H1 (cell line): Measurements from ENCODE around the gene PRKCZ. TPM values are rescaled to one million over a fixed set of nuclear protein-coding genes. Genes with fewer than 3 reads are reported as not detected.

Experiments
- CTCF ChIA-PET: fragments of 300-600 bp; sonication (Branson Sonifier 250); formaldehyde crosslinking; loops from one replicate; lab custom pipeline; 2021; ENCODE audit not compliant: partially characterized antibody; lab: Charles Lee
- POLR2A ChIA-PET: fragments of 300-600 bp; sonication (Branson Sonifier 250); formaldehyde crosslinking; loops from one replicate; lab custom pipeline; 2021; ENCODE audit warnings: inconsistent platforms; ENCODE audit not compliant: partially characterized antibody; lab: Charles Lee
- DNase-seq, 2 experiments: peaks; one replicate each; pipeline versions ENCODE4 v3.0.0 to v3.0.0-alpha.2; 2010 to 2022; ENCODE audit warnings: low spot score in 2 of 2, low read depth in 1 of 2, mixed read lengths in 1 of 2
- FAIRE-seq: peaks from 2 replicates; lab custom pipeline; 2011; peaks lifted over from hg19 to GRCh38; lab: Jason Lieb, UNC
- H2AFZ ChIP-seq: 2 replicates; pipeline ENCODE4 v1.8.1; 2012; ENCODE audit warnings: low read length, inconsistent platforms
- H2AK5ac ChIP-seq: 2 replicates; pipeline ENCODE4 v1.6.1; 2013; ENCODE audit warnings: low read depth, low read length
- H2BK120ac ChIP-seq: replicated peaks from 2 replicates; pipeline ENCODE3; 2013; ENCODE audit warnings: low read depth, low read length, inconsistent platforms
- H2BK12ac ChIP-seq: 2 replicates; pipeline ENCODE4 v1.6.1; 2013; ENCODE audit warnings: low read depth, low read length
- H2BK15ac ChIP-seq: 2 replicates; pipeline ENCODE4 v1.6.1; 2013; ENCODE audit warnings: low read length
- H2BK20ac ChIP-seq: 2 replicates; pipeline ENCODE4 v1.6.1; 2013; ENCODE audit warnings: low read length
- H2BK5ac ChIP-seq: 2 replicates; pipeline ENCODE4 v1.6.1; 2013; ENCODE audit warnings: low read depth, low read length
- H3K14ac ChIP-seq: 2 replicates; pipeline ENCODE4 v1.6.1; 2013; ENCODE audit warnings: inconsistent platforms; ENCODE audit not compliant: insufficient read length
- H3K18ac ChIP-seq: 2 replicates; pipeline ENCODE4 v1.6.1; 2013; ENCODE audit warnings: low read length; ENCODE audit errors: extremely low read depth
- H3K23ac ChIP-seq: 2 replicates; pipeline ENCODE4 v1.6.1; 2013; ENCODE audit warnings: inconsistent platforms; ENCODE audit not compliant: insufficient read length
- H3K23me2 ChIP-seq: 2 replicates; pipeline ENCODE4 v1.6.1; 2013; ENCODE audit warnings: low read depth, low read length
- H3K27ac ChIP-seq: 2 replicates; pipeline ENCODE4 v1.6.1; 2011; ENCODE audit warnings: low read depth, low read length, inconsistent platforms
- H3K27me3 ChIP-seq, 4 experiments: replicated peaks in 1 of 4; 1 replicate in 1 of 4; 2 replicates in 3 of 4; pipeline versions ENCODE4 v1.6.1 to v1.8.1; 2011 to 2013; ENCODE audit warnings: low read length in 3 of 4, mild to moderate bottlenecking in 3 of 4, inconsistent platforms in 2 of 4, mixed read lengths in 2 of 4, moderate library complexity in 1 of 4; ENCODE audit not compliant: control insufficient read depth in 3 of 4, insufficient read depth in 3 of 4; ENCODE audit errors: extremely low read depth in 1 of 4
- H3K36me3 ChIP-seq, 4 experiments: 2 replicates each; pipeline versions ENCODE4 v1.6.1 to v1.8.1; 2011 to 2013; ENCODE audit warnings: mild to moderate bottlenecking in 4 of 4, low read length in 3 of 4, moderate library complexity in 2 of 4, control low read depth in 1 of 4, inconsistent platforms in 1 of 4; ENCODE audit not compliant: insufficient read depth in 4 of 4, control insufficient read depth in 2 of 4
- H3K4ac ChIP-seq: replicated peaks from 2 replicates; pipeline ENCODE3; 2013; ENCODE audit warnings: low read length, low read depth, mixed read lengths, inconsistent platforms; ENCODE audit not compliant: insufficient read length
- H3K4me1 ChIP-seq, 4 experiments: replicated peaks in 1 of 4; 1 replicate in 1 of 4; 2 replicates in 3 of 4; pipeline versions ENCODE4 v1.6.1 to v1.8.1; 2011 to 2013; ENCODE audit warnings: low read length in 3 of 4, inconsistent platforms in 2 of 4, mixed read lengths in 1 of 4; ENCODE audit not compliant: insufficient read depth in 4 of 4, control insufficient read depth in 3 of 4
- H3K4me2 ChIP-seq, 2 experiments: 2 replicates each; pipeline versions ENCODE4 v1.6.1 to v1.8.1; 2011 to 2013; ENCODE audit warnings: low read depth in 2 of 2, low read length in 2 of 2, control low read depth in 1 of 2, inconsistent platforms in 1 of 2, mild to moderate bottlenecking in 1 of 2; ENCODE audit not compliant: insufficient read depth in 1 of 2
- H3K4me3 ChIP-seq, 4 experiments: fragments of 200-600, 300-600 bp in 1 of 4; sonication (generic), shearing (Covaris generic), sonication (Bioruptor Twin) in 1 of 4; 2 replicates each; pipeline versions ENCODE4 v1.5.1 to v1.8.1; 2011 to 2016; ENCODE audit warnings: low read length in 4 of 4, low read depth in 3 of 4, control low read depth in 2 of 4, inconsistent platforms in 2 of 4, mild to moderate bottlenecking in 2 of 4, mixed read lengths in 1 of 4, moderate library complexity in 1 of 4; ENCODE audit not compliant: insufficient read depth in 2 of 4; ENCODE audit errors: extremely low read depth in 1 of 4
- H3K56ac ChIP-seq: replicated peaks from 2 replicates; pipeline ENCODE3; 2013; ENCODE audit warnings: low read depth, mild to moderate bottlenecking, mixed read lengths, low read length, inconsistent platforms; ENCODE audit not compliant: insufficient read length
- H3K79me1 ChIP-seq: 2 replicates; pipeline ENCODE4 v1.6.1; 2013; ENCODE audit warnings: low read depth, low read length, control low read depth
- H3K79me2 ChIP-seq, 2 experiments: 2 replicates each; pipeline versions ENCODE4 v1.6.1 to v1.8.1; 2012 to 2013; ENCODE audit warnings: low read length in 2 of 2, mild to moderate bottlenecking in 2 of 2, inconsistent platforms in 1 of 2; ENCODE audit not compliant: insufficient read depth in 2 of 2, control insufficient read depth in 1 of 2
- H3K9ac ChIP-seq, 4 experiments: replicated peaks in 1 of 4; 1 replicate in 1 of 4; 2 replicates in 3 of 4; pipeline versions ENCODE4 v1.6.1 to v1.8.1; 2011 to 2013; ENCODE audit warnings: low read depth in 3 of 4, low read length in 3 of 4, control low read depth in 2 of 4, mild to moderate bottlenecking in 2 of 4, moderate library complexity in 2 of 4, inconsistent platforms in 1 of 4; ENCODE audit errors: extremely low read depth in 1 of 4
- H3K9me3 ChIP-seq, 2 experiments: 2 replicates each; pipeline versions ENCODE4 v1.6.1 to v1.8.1; 2012 to 2013; ENCODE audit warnings: mild to moderate bottlenecking in 2 of 2, moderate library complexity in 2 of 2, control low read depth in 1 of 2, inconsistent platforms in 1 of 2, low read depth in 1 of 2, low read length in 1 of 2, mixed read lengths in 1 of 2; ENCODE audit not compliant: insufficient read depth in 2 of 2
- H4K20me1 ChIP-seq, 2 experiments: replicated peaks in 1 of 2; 2 replicates each; pipeline versions ENCODE3 to v1.8.1; 2011 to 2013; ENCODE audit warnings: inconsistent platforms in 2 of 2, low read length in 2 of 2, mild to moderate bottlenecking in 1 of 2; ENCODE audit not compliant: insufficient read depth in 2 of 2, control insufficient read depth in 1 of 2
- H4K5ac ChIP-seq: 2 replicates; pipeline ENCODE4 v1.6.1; 2013; ENCODE audit warnings: low read length, low read depth, mixed read lengths, inconsistent platforms; ENCODE audit not compliant: insufficient read length
- H4K8ac ChIP-seq: 2 replicates; pipeline ENCODE4 v1.8.0; 2013; ENCODE audit warnings: mild to moderate bottlenecking, moderate library complexity, low read length, inconsistent platforms; ENCODE audit not compliant: insufficient read depth; ENCODE audit errors: extremely low read depth
- H4K91ac ChIP-seq: replicated peaks from 2 replicates; pipeline ENCODE3; 2013; ENCODE audit warnings: low read length, mixed read lengths, inconsistent platforms; ENCODE audit not compliant: insufficient read length
- CBX5 ChIP-seq: fragments of 300-800, 300-1000 bp; sonication (generic); IDR thresholded peaks from 2 replicates; pipeline ENCODE4 v1.7.1; 2016; ENCODE audit warnings: antibody characterized with exemption, low read length, low read depth
- CBX8 ChIP-seq: fragments of 300-800, 300-1000 bp; sonication (generic); IDR thresholded peaks from 2 replicates; pipeline ENCODE4 v1.7.1; 2016; ENCODE audit warnings: low read depth, low read length, borderline replicate concordance
- CTBP2 ChIP-seq: IDR thresholded peaks from 2 replicates; pipeline ENCODE4 v1.7.0; 2011; ENCODE audit warnings: borderline replicate concordance, mild to moderate bottlenecking, moderate library complexity, mixed read lengths, low read length; ENCODE audit not compliant: insufficient read depth, insufficient read length
- GTF2F1 ChIP-seq: IDR thresholded peaks from 2 replicates; pipeline ENCODE4 v1.6.1; 2012; ENCODE audit warnings: low read depth, low read length, improper control_type of control experiment, borderline replicate concordance
- HDAC2 ChIP-seq, 2 experiments: fragments of 300-600 bp in 1 of 2; sonication (generic) in 1 of 2; IDR thresholded peaks; 2 replicates each; pipeline ENCODE4 v1.6.1; 2011 to 2012; ENCODE audit warnings: low read depth in 2 of 2, low read length in 2 of 2, mild to moderate bottlenecking in 2 of 2, moderate library complexity in 2 of 2, borderline replicate concordance in 1 of 2, inconsistent platforms in 1 of 2
- NANOG ChIP-seq: IDR thresholded peaks from 2 replicates; pipeline ENCODE4 v1.6.1; 2011; ENCODE audit warnings: low read length, low read depth, mild to moderate bottlenecking, inconsistent platforms; ENCODE audit not compliant: insufficient read depth, poor library complexity, severe bottlenecking
- POLR2AphosphoS5 ChIP-seq: IDR thresholded peaks from 2 replicates; pipeline ENCODE4 v1.6.1; 2011; ENCODE audit warnings: low read depth, low read length
- SIX5 ChIP-seq: IDR thresholded peaks from 2 replicates; pipeline ENCODE4 v1.6.1; 2011; ENCODE audit warnings: mild to moderate bottlenecking, low read depth, low read length
- SP1 ChIP-seq: IDR thresholded peaks from 2 replicates; pipeline ENCODE4 v1.6.1; 2011; ENCODE audit warnings: low read depth, low read length
- SP4 ChIP-seq: IDR thresholded peaks from 2 replicates; pipeline ENCODE4 v1.6.1; 2012; ENCODE audit warnings: low read length, inconsistent platforms
- SUZ12 ChIP-seq: fragments of 200-600 bp; sonication (generic); IDR thresholded peaks from 2 replicates; pipeline ENCODE4 v1.6.1; 2012; ENCODE audit warnings: mild to moderate bottlenecking, inconsistent platforms, low read length, moderate library complexity, mixed read lengths
- TEAD4 ChIP-seq: IDR thresholded peaks from 2 replicates; pipeline ENCODE4 v1.6.1; 2012; ENCODE audit warnings: low read depth, low read length, inconsistent platforms, mixed read lengths
- WGBS, 2 experiments: shearing (Covaris generic) in 1 of 2; methylation state at CpG; one replicate each; pipeline versions ENCODE4 v1.1.6 to v1.1.7; 2013 to 2015; ENCODE audit warnings: low lambda C conversion rate in 2 of 2, mixed read lengths in 2 of 2, inconsistent platforms in 1 of 2, low coverage in 1 of 2, missing lambda C conversion rate in 1 of 2; ENCODE audit not compliant: insufficient replicate concordance in 2 of 2, insufficient coverage in 1 of 2, insufficient read length in 1 of 2; ENCODE audit errors: extremely low coverage in 1 of 2, missing lambda C conversion rate in 1 of 2; 5-methylcytosine and 5-hydroxymethylcytosine counted together
- polyA plus RNA-seq, 7 experiments: library from polyadenylated mRNA; depleted of rRNA in 3 of 7; stranded (reverse) in 5 of 7; unstranded in 2 of 7; fragments of >200 nt in 5 of 7; fragments of 200-250 nt in 2 of 7; gene quantifications; 1 replicate in 5 of 7; 2 replicates in 1 of 7; 4 replicates in 1 of 7; pipeline versions ENCODE4 v1.2.1 to v1.2.3, GENCODE V29; 2011 to 2013; ENCODE audit warnings: missing spikeins in 2 of 7, mixed read lengths in 2 of 7
- total RNA-seq: library from RNA; stranded (reverse); fragmentation: NEBNext Ultra II Directional; extraction: Animal tissue kit (Norgen Biotek cat#: 25700); gene quantifications from 2 replicates; pipeline ENCODE4 v1.2.1, GENCODE V29; 2021
- TF ChIP-seq, protein P1 (sequence below): IDR thresholded peaks from 2 replicates; pipeline ENCODE4 v1.6.1; 2012; ENCODE audit warnings: inconsistent platforms

The PRKCZ gene
- total and polyA plus RNA-seq, 2 of the 8 experiments (the other 6 are each of a cell fraction or from before 2014, with no cell fraction given), result 37.4 to 45.1 TPM

GRCh38 chr1:2056955-2057590 is 6.9 kb downstream of the PRKCZ start:
- Histone ChIP-seq H3K23me2 (no peaks in the 10 kb centered on the region), H2BK20ac (no peak overlapping the region), H3K4me1 (no peaks in the 10 kb centered on the region; a peak in 2 of 7 replicates), H2BK12ac (no peak overlapping the region), H3K27me3 (no peaks in the 10 kb centered on the region), H3K4me2 (no peak overlapping the region), H3K79me2 (peaks cover 0 to 18% of the 10 kb centered on the region in 2 experiments; a peak in 2 of 4 replicates), H2BK120ac (no peak overlapping the region), H3K23ac (no peak overlapping the region), H2AK5ac (no peak overlapping the region), H3K36me3 (peaks cover 3 to 24% (median 18%) of the 10 kb centered on the region in 4 experiments; a peak in 5 of 8 replicates), H3K18ac (no peak overlapping the region), H3K9ac (no peak overlapping the region), H3K14ac (no peak overlapping the region), H2BK5ac (no peak overlapping the region), H3K79me1 (peaks cover 12% of the 10 kb centered on the region), H4K8ac (no peak overlapping the region), H3K4me3 (no peak overlapping the region), H3K27ac (no peak overlapping the region), H3K56ac (no peak overlapping the region), H3K9me3 (no peaks in the 10 kb centered on the region), H3K4ac (no peak overlapping the region), H2BK15ac (no peak overlapping the region), H4K5ac (no peak overlapping the region), H4K91ac (no peak overlapping the region), H2AFZ (no peak overlapping the region), H4K20me1 (peaks cover 8 to 18% of the 10 kb centered on the region in 2 experiments)
- WGBS, 2 experiments, result 93% methylated on average over 25 of the region's 25 CpGs; no CpG with 5 or more reads in 1 of the 2 experiments
- DNase-seq (no peak), FAIRE-seq (no peak)
- POLR2A ChIA-PET, result interaction anchor here (1.5 kb wide), 1 partner anchor 8 kb away, joined by 6 read pairs; no protein-coding TSS in a partner anchor
- CTCF ChIA-PET, result interaction anchor here (0.9 to 1.8 kb wide), 6 partner anchors 13 to 113 kb away, joined by 3 to 5 read pairs (median 4); no protein-coding TSS in a partner anchor
- TF ChIP-seq, protein P1, sequence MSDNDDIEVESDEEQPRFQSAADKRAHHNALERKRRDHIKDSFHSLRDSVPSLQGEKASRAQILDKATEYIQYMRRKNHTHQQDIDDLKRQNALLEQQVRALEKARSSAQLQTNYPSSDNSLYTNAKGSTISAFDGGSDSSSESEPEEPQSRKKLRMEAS, result no peak
- no peak for TF ChIP-seq CBX8
- TF ChIP-seq SUZ12, result no peak
- TF ChIP-seq SP1, result no peak
- no peak for TF ChIP-seq SIX5
- TF ChIP-seq NANOG, result no peak
- TF ChIP-seq HDAC2 (IDR thresholded peaks at IDR 0.05; ENCODE audit: borderline replicate concordance in 1 of 2, low read depth in 2 of 2, low read length in 2 of 2), result no peak
- no peak for TF ChIP-seq CTBP2
- no peak for TF ChIP-seq GTF2F1
- TF ChIP-seq CBX5, result no peak
- TF ChIP-seq SP4, result no peak
- TF ChIP-seq POLR2AphosphoS5, result no peak
- TF ChIP-seq TEAD4, result no peak
